ENCODE measurements around the gene RNPEPL1. TPM values are rescaled to one million over a fixed set of nuclear protein-coding genes. Genes with fewer than 3 reads are reported as not detected.

Gene RNPEPL1
- polyA plus RNA-seq, 2 of the 4 experiments (the other 2 are of a cell fraction): 9.2 to 26.3 TPM

DNA sequence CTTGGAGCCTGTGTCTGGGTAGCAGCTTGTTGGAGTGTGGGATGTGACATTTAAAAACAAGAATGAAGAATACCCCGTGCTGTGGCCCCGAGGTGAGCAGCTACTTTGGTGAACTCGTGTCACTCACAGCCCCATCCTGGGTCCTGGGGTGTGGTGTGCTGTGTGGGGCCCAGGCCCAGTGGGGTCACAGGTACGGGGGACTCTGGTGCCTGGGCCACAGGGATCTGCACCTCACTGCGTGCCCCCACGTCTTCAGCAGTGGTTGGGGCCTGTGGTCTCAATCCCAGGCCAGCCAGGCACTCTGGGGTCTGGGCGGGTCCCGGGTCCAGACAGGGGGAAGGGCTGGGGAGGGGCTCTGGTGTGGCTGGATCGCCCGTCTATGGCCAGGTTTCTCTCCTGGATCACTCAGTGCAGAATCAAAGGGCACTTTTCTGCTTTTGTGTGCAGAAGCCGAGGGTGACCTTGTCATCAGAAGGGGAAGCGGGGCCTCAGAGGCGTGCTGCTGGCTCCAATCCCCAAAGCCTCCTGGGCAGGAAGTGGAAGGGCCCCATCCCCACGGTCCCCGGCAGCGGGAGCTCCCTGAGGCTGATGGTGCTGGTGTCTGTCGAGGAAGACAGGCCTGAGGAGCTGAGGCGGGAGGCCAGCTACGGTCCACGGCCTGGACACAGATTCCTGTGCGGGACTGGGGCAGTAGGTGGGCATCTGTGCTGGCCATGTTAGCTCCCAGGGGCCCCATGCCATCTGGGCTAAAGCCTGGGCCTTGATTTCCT is 58.4 kb downstream of the RNPEPL1 start:
- 62% methylated on average over 17 of the region's 21 CpGs for WGBS (ENCODE audit: missing lambda C conversion rate)
- DNase-seq (ENCODE audit: low read depth in 1 of 2, low spot score in 1 of 2): no peak
- Histone ChIP-seq H3K9me3 (no peaks in the 10 kb centered on the region), H3K4me3 (no peak overlapping the region), H3K4me1 (no peaks in the 10 kb centered on the region), H3K4me2 (no peak overlapping the region), H3K27ac (no peak overlapping the region)
- TF ChIP-seq POLR2AphosphoS2 (conservative IDR thresholded peaks at IDR 0.05; ENCODE audit: low read length) (no peak), JUN (IDR thresholded peaks at IDR 0.05) (no peak), FOSL2 (IDR thresholded peaks at IDR 0.05) (no peak), FOSL2 (CRISPR knock-in tag; IDR thresholded peaks at IDR 0.05) (no peak), KDM5A (IDR thresholded peaks at IDR 0.05) (no peak), EHF (CRISPR knock-in tag; IDR thresholded peaks at IDR 0.05) (no peak), ZSCAN20 (CRISPR knock-in tag; IDR thresholded peaks at IDR 0.05) (no peak), HDAC2 (IDR thresholded peaks at IDR 0.05) (no peak)
- TF ChIP-seq, protein P1, sequence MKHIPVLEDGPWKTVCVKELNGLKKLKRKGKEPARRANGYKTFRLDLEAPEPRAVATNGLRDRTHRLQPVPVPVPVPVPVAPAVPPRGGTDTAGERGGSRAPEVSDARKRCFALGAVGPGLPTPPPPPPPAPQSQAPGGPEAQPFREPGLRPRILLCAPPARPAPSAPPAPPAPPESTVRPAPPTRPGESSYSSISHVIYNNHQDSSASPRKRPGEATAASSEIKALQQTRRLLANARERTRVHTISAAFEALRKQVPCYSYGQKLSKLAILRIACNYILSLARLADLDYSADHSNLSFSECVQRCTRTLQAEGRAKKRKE (CRISPR knock-in tag; IDR thresholded peaks at IDR 0.05; ENCODE audit: low read depth): no peak
- TF ChIP-seq, protein P2, sequence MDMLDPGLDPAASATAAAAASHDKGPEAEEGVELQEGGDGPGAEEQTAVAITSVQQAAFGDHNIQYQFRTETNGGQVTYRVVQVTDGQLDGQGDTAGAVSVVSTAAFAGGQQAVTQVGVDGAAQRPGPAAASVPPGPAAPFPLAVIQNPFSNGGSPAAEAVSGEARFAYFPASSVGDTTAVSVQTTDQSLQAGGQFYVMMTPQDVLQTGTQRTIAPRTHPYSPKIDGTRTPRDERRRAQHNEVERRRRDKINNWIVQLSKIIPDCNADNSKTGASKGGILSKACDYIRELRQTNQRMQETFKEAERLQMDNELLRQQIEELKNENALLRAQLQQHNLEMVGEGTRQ (IDR thresholded peaks at IDR 0.05): no peak
- ChIA-PET CTCF (interaction anchor here (1.1 to 1.3 kb wide), 2 partner anchors 10 to 22 kb away, joined by 3 read pairs; no protein-coding TSS in a partner anchor), POLR2A (no interaction called here)
- no peak for ATAC-seq
- FAIRE-seq: no peak

DNA sequence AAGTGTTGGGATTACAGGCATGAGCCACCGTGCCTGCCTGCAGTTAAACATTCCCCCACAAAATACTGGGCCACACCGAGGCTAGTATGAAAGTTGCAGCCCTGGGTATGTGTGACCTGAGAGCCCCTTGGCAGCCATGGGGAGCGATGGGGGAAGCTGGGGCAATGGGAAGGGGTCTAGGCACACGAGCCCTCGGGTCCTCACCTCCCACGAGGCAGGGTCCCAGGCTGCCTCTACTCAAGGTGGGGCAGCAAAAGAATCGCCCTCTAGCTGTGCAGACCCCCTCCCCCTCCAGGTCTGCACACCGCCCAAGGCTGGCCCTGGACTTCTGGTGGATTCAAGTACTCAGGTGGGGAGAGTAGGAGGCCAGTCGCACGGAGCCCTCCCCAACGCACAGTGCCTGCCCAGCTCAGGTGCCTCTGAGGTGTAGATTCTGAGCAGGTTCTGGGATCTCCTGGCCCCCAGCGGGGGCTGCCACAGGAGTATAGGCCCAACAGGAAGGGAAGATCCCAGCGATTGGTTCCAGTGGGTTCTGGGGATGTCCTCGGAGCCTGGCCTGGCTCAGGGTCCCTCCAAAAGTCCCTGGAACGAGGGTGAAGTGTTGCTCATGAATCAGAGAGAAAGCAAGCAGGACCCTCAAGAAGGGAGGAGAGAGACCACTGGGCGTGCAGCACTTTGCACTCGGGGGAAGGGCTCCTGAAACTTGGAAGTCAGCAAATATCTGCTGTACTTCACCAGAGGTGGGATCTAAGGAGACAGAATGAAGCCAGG is 59.6 kb downstream of the RNPEPL1 start:
- Histone ChIP-seq H3K4me2 (no peak overlapping the region), H3K27ac (no peak overlapping the region), H3K4me1 (no peaks in the 10 kb centered on the region), H3K4me3 (no peak overlapping the region), H3K9me3 (peaks cover 2% of the 10 kb centered on the region; the same call in 1 of the 3 replicates)
- TF ChIP-seq FOSB (CRISPR knock-in tag; IDR thresholded peaks at IDR 0.05): no peak
- TF ChIP-seq FOSL2 (IDR thresholded peaks at IDR 0.05): no peak
- TF ChIP-seq FOSL2 (CRISPR knock-in tag; IDR thresholded peaks at IDR 0.05): no peak
- TF ChIP-seq EHF (CRISPR knock-in tag; IDR thresholded peaks at IDR 0.05): no peak
- TF ChIP-seq, protein P3, sequence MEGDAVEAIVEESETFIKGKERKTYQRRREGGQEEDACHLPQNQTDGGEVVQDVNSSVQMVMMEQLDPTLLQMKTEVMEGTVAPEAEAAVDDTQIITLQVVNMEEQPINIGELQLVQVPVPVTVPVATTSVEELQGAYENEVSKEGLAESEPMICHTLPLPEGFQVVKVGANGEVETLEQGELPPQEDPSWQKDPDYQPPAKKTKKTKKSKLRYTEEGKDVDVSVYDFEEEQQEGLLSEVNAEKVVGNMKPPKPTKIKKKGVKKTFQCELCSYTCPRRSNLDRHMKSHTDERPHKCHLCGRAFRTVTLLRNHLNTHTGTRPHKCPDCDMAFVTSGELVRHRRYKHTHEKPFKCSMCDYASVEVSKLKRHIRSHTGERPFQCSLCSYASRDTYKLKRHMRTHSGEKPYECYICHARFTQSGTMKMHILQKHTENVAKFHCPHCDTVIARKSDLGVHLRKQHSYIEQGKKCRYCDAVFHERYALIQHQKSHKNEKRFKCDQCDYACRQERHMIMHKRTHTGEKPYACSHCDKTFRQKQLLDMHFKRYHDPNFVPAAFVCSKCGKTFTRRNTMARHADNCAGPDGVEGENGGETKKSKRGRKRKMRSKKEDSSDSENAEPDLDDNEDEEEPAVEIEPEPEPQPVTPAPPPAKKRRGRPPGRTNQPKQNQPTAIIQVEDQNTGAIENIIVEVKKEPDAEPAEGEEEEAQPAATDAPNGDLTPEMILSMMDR (IDR thresholded peaks at IDR 0.05): no peak
- TF ChIP-seq EP300 (IDR thresholded peaks at IDR 0.05): no peak
- TF ChIP-seq, protein P4, sequence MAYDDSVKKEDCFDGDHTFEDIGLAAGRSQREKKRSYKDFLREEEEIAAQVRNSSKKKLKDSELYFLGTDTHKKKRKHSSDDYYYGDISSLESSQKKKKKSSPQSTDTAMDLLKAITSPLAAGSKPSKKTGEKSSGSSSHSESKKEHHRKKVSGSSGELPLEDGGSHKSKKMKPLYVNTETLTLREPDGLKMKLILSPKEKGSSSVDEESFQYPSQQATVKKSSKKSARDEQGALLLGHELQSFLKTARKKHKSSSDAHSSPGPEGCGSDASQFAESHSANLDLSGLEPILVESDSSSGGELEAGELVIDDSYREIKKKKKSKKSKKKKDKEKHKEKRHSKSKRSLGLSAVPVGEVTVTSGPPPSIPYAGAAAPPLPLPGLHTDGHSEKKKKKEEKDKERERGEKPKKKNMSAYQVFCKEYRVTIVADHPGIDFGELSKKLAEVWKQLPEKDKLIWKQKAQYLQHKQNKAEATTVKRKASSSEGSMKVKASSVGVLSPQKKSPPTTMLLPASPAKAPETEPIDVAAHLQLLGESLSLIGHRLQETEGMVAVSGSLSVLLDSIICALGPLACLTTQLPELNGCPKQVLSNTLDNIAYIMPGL (CRISPR knock-in tag; IDR thresholded peaks at IDR 0.05; ENCODE audit: borderline replicate concordance): no peak
- no peak for TF ChIP-seq GATA3 (IDR thresholded peaks at IDR 0.05; ENCODE audit: borderline replicate concordance)
- TF ChIP-seq ZFP36 (IDR thresholded peaks at IDR 0.05; ENCODE audit: borderline replicate concordance, partially characterized antibody): no peak
- TF ChIP-seq POLR2A (IDR thresholded peaks at IDR 0.05; ENCODE audit: low read length): no peak
- TF ChIP-seq, protein P5, sequence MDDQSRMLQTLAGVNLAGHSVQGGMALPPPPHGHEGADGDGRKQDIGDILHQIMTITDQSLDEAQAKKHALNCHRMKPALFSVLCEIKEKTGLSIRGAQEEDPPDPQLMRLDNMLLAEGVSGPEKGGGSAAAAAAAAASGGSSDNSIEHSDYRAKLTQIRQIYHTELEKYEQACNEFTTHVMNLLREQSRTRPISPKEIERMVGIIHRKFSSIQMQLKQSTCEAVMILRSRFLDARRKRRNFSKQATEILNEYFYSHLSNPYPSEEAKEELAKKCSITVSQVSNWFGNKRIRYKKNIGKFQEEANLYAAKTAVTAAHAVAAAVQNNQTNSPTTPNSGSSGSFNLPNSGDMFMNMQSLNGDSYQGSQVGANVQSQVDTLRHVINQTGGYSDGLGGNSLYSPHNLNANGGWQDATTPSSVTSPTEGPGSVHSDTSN (IDR thresholded peaks at IDR 0.05): no peak
- no peak for TF ChIP-seq EHMT2 (IDR thresholded peaks at IDR 0.05; ENCODE audit: low read depth)
- no peak for TF ChIP-seq CEBPB (IDR thresholded peaks at IDR 0.05)
- TF ChIP-seq MAZ (IDR thresholded peaks at IDR 0.05; ENCODE audit: borderline replicate concordance, low read depth, low read length): no peak
- no peak for TF ChIP-seq SREBF2 (IDR thresholded peaks at IDR 0.05)
- no peak for TF ChIP-seq PHF8 (IDR thresholded peaks at IDR 0.05; ENCODE audit: borderline replicate concordance, low read depth)
- no peak for FAIRE-seq
- no peak for DNase-seq (ENCODE audit: low read depth in 1 of 2, low spot score in 1 of 2)
- ChIA-PET CTCF (interaction anchor here (0.7 to 1.3 kb wide), 2 partner anchors 24 to 224 kb away, joined by 3 read pairs; no protein-coding TSS in a partner anchor), POLR2A (no interaction called here)
- ATAC-seq: no peak
- WGBS (ENCODE audit: missing lambda C conversion rate): 58% methylated on average over 14 of the region's 17 CpGs

All from A549 (cell line).